Ovary (tissue), 3 donors: ENCODE results near the gene GPX3.

ENCODE experiments used
- CTCF ChIP-seq, 3 donors: fragments of 450-650 bp in 2 of 3; fragments of 200-600 bp in 1 of 3; IDR thresholded peaks; one replicate each; pipeline versions ENCODE4 v1.5.1 to v1.8.0; 2016 to 2022; ENCODE audit warnings: antibody characterized with exemption in 3 of 3, mild to moderate bottlenecking in 1 of 3
- POLR2A ChIP-seq: fragments of 450-650 bp; IDR thresholded peaks from one replicate; pipeline ENCODE4 v1.6.1; 2017; ENCODE audit warnings: antibody characterized with exemption, mild to moderate bottlenecking, moderate library complexity
- donor health status: DM: no; HTN: no; CAD: no.

GRCh38 chr5:151008210-151008491 is 12.2 kb upstream of the GPX3 start:
- TF ChIP-seq CTCF (IDR thresholded peaks at IDR 0.05) = no peak
- no peak for TF ChIP-seq POLR2A
